Calu3 (cell line): ENCODE data around the gene RPL9. TPM values are rescaled to one million over a fixed set of nuclear protein-coding genes. Genes with fewer than 3 reads are reported as not detected.
"Not testable (repeated sequence)": the region's sequence is repeated elsewhere in the genome, so short reads cannot be mapped to it uniquely, and the experiment has no call there.

Source experiments
- BruUV-seq: library from RNA; stranded (reverse); fragments of 400-500 nt; replicated peaks from 2 replicates; lab custom pipeline; 2021; lab: Mats Ljungman, UMichigan
- CTCF ChIA-PET: fragments of 300-600 bp; sonication (Branson Sonifier 250); formaldehyde crosslinking; loops from one replicate; lab custom pipeline; 2022; ENCODE audit warnings: antibody characterized with exemption; lab: Charles Lee
- DNase-seq: peaks from one replicate; pipeline ENCODE4 v3.0.0; 2022
- H3K27ac Mint-ChIP-seq: one replicate; pipeline ENCODE4 v1.8.0; 2022; ENCODE audit warnings: mixed read lengths; ENCODE audit not compliant: unreplicated experiment
- H3K27me3 Mint-ChIP-seq: one replicate; pipeline ENCODE4 v1.8.0; 2022; ENCODE audit warnings: mixed read lengths; ENCODE audit not compliant: unreplicated experiment
- H3K36me3 Mint-ChIP-seq: one replicate; pipeline ENCODE4 v1.8.0; 2022; ENCODE audit warnings: mild to moderate bottlenecking, moderate library complexity, mixed read lengths; ENCODE audit not compliant: insufficient read depth, unreplicated experiment
- H3K4me1 Mint-ChIP-seq: one replicate; pipeline ENCODE4 v1.8.0; 2022; ENCODE audit warnings: mild to moderate bottlenecking, low read depth, mixed read lengths; ENCODE audit not compliant: unreplicated experiment
- H3K4me3 Mint-ChIP-seq: one replicate; pipeline ENCODE4 v1.8.0; 2022; ENCODE audit warnings: mild to moderate bottlenecking, low read depth, moderate library complexity, mixed read lengths; ENCODE audit not compliant: unreplicated experiment
- H3K9me3 Mint-ChIP-seq: one replicate; pipeline ENCODE4 v1.8.0; 2022; ENCODE audit warnings: low read depth, mixed read lengths; ENCODE audit not compliant: unreplicated experiment
- CTCF ChIP-seq: fragments of 200-600 bp; IDR thresholded peaks from one replicate; pipeline ENCODE4 v1.8.0; 2022; ENCODE audit warnings: antibody characterized with exemption; ENCODE audit not compliant: unreplicated experiment
- intact Hi-C: fragments of 100-400 bp; cut with micrococcal nuclease; formaldehyde crosslinking; loops from one replicate; pipeline ENCODE4 v1.10.0; 2022; ENCODE audit not compliant: unreplicated experiment
- total RNA-seq: library from RNA; stranded (reverse); gene quantifications from 2 replicates; pipeline ENCODE4 v1.2.3, GENCODE V29; 2022

Gene RPL9
- total RNA-seq, 1 experiment from 2014 or later = 485 TPM

- no peak for DNase-seq
- H3K27ac Mint-ChIP-seq = no peak overlapping the region
- BruUV-seq = no TSS peak
- H3K4me3 Mint-ChIP-seq = no peak overlapping the region
- H3K27me3 Mint-ChIP-seq = no peaks in the 10 kb centered on the region
- no peak for TF ChIP-seq CTCF
- no peaks in the 10 kb centered on the region for H3K9me3 Mint-ChIP-seq
- intact Hi-C loops = no loop called here
- CTCF ChIA-PET = interaction anchor here (0.5 to 1.6 kb wide), 3 partner anchors 11 to 528 kb away, joined by 3 read pairs; no protein-coding TSS in a partner anchor
- H3K36me3 Mint-ChIP-seq = no peaks in the 10 kb centered on the region
- no peaks in the 10 kb centered on the region for H3K4me1 Mint-ChIP-seq
Measured at GRCh38 chr4:39429476-39430334, 29.0 kb downstream of the RPL9 start.

GRCh38 chr4:39427520-39428114, 31.1 kb downstream of the RPL9 start:
- no TSS peak for BruUV-seq
- Mint-ChIP-seq H3K4me1 (no peaks in the 10 kb centered on the region), H3K9me3 (no peaks in the 10 kb centered on the region), H3K4me3 (no peak overlapping the region), H3K27me3 (no peaks in the 10 kb centered on the region), H3K36me3 (no peaks in the 10 kb centered on the region), H3K27ac (no peak overlapping the region)
- intact Hi-C loops = no loop called here
- DNase-seq = no peak
- TF ChIP-seq CTCF = no peak
- CTCF ChIA-PET = interaction anchor here (1.6 kb wide), 1 partner anchor 9 kb away, joined by 3 read pairs; no protein-coding TSS in a partner anchor

- H3K27me3 Mint-ChIP-seq = no peaks in the 10 kb centered on the region
- BruUV-seq = no TSS peak
Measured at GRCh38 chr4:39426728-39427127, 32.0 kb downstream of the RPL9 start.

GRCh38 chr4:39425297-39425696, 33.4 kb downstream of the RPL9 start:
- intact Hi-C loops, H3K4me3 Mint-ChIP-seq, BruUV-seq, DNase-seq, H3K27ac Mint-ChIP-seq, H3K27me3 Mint-ChIP-seq, H3K4me1 Mint-ChIP-seq, H3K36me3 Mint-ChIP-seq, H3K9me3 Mint-ChIP-seq: not testable (repeated sequence)
- CTCF ChIA-PET = interaction anchor here (0.6 kb wide), 1 partner anchor 126 kb away, joined by 3 read pairs; no protein-coding TSS in a partner anchor

More at GRCh38 chr4:39426728-39427127, 32.0 kb downstream of the RPL9 start:
- TF ChIP-seq CTCF = no peak
- CTCF ChIA-PET = no interaction called here
- Mint-ChIP-seq H3K4me1 (no peaks in the 10 kb centered on the region), H3K36me3 (no peaks in the 10 kb centered on the region), H3K9me3 (no peaks in the 10 kb centered on the region), H3K4me3 (no peak overlapping the region), H3K27ac (no peak overlapping the region)
- no peak for DNase-seq
- intact Hi-C loops = no loop called here
